GM13976 (cell line): Measurements from ENCODE around the gene HS6ST1.

Experiments
- DNase-seq: peaks from one replicate; pipeline ENCODE4 v3.0.0; 2012; ENCODE audit warnings: low spot score
- in situ Hi-C: fragments of 300-500 bp; cut with MboI; formaldehyde crosslinking; loops from one replicate; pipeline ENCODE4 v1.12.0; 2022; ENCODE audit warnings: low sequenced_read_pairs, mixed read lengths, inconsistent platforms; ENCODE audit not compliant: unreplicated experiment
- TF ChIP-seq, protein P1 (sequence below): IDR thresholded peaks from 2 replicates; pipeline ENCODE4 v1.5.1; 2012; ENCODE audit warnings: borderline replicate concordance, mild to moderate bottlenecking; ENCODE audit not compliant: insufficient read depth; ENCODE audit errors: extremely low read depth, missing control alignments, control extremely low read depth

Gene HS6ST1

DNA sequence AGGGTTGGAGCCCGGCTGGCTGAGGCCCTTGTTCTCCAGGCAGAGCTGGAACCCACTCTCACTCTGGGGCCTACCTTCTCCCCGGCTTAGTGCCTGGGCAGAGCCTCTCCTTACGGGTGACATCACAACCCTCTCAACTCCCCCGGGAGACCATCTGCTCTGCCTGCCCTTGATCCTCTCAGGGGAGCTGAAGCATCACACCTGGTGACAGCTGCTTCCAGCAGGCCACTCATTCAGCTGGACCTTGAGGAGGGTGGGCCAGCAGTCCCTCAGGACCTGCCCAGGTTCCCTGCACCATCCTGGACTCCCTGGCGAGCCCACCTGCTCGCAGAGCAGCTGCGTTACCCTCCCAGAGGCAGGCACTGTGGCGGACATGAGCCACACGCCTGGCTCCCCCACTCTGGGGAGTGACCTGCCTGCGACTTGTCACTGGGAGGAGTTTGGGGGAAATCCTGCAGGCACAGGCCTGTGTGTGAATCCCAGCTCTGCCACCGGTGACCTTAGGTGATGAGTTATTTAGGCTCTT, 13.1 kb downstream of the HS6ST1 start:
- in situ Hi-C loops, result no loop called here
- TF ChIP-seq, protein P1, sequence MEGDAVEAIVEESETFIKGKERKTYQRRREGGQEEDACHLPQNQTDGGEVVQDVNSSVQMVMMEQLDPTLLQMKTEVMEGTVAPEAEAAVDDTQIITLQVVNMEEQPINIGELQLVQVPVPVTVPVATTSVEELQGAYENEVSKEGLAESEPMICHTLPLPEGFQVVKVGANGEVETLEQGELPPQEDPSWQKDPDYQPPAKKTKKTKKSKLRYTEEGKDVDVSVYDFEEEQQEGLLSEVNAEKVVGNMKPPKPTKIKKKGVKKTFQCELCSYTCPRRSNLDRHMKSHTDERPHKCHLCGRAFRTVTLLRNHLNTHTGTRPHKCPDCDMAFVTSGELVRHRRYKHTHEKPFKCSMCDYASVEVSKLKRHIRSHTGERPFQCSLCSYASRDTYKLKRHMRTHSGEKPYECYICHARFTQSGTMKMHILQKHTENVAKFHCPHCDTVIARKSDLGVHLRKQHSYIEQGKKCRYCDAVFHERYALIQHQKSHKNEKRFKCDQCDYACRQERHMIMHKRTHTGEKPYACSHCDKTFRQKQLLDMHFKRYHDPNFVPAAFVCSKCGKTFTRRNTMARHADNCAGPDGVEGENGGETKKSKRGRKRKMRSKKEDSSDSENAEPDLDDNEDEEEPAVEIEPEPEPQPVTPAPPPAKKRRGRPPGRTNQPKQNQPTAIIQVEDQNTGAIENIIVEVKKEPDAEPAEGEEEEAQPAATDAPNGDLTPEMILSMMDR, result no peak
- DNase-seq, result no peak

DNA sequence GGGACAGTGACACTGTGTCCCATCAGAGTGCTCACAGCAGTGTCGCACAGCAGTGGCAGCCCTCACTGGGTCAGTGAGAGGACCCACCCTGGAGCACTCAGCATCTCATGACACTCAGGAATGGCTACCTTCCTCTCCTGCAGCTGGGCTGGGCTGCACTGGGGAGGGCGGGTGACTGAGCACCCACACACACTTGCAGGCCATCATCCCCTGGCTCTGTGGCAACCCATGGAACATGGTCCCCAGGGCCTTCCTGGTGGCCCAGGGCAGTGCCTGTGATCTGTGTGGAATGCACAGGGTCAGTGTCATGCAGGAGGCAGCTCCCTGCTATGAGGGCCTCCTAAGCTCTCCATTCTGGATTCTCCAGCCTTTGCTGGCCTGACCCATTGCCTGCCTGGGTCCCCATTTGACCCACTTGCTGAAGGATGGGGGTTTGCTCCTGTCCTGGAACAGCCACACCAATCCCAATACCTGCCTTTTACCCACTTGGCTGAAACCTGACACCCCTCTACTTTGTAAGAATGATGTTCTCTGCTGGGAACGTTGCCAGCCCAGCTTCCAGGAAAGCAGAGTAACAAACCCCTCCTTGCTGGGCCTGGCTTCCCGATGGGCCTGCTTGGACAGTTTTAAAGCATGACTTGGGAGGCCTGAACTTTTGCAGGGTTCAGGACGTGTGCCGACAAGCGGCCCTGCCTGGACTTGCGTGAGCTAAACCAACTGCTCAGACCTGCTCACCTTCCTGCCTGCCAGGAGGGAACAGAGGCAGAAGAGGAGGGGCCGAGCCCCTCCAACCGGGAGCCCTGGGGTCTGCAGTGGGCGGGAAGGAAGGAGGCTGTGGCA, 13.7 kb downstream of the HS6ST1 start:
- TF ChIP-seq, protein P1, result no peak
- in situ Hi-C loops, result no loop called here
- DNase-seq, result no peak

DNA sequence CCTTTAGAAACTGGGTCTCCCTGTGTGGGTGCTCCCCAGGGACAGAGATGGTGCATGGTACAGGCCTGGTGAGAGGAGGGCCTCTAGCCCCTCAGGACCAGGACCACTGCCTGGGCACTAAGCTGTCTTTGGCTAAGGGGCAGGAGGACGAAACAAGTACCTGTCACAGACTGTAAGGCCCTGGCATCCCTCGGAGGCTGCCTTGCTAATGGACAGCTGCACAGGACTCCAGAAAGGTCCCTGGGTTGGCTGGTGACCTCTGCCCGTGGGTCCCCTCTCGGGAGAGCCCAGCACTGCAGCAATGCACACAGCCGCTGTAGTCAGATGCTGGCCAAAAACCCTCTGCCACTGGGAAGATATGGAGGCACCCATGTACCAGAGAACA, 14.3 kb downstream of the HS6ST1 start:
- no peak for DNase-seq
- TF ChIP-seq, protein P1, result no peak
- in situ Hi-C loops, result no loop called here

DNA sequence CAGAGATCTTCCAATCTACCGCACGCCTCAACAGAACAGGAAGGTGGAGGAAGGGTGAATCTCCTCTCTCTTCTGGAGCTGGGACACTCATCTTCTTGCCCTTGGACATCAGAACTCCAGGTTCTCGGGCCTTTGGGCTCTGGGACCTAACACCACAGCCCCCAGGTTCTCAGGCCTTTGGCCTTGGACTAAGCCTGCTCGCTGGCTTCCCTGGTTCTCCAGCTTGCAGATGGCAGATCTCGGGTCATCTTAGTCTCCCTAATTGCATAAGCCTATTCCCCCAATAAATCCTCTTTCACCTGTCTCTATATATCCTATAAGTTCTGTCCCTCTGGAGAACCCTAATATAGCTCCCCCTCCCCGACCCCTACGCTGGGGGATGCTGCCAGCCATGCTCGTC, 14.8 kb downstream of the HS6ST1 start:
- TF ChIP-seq, protein P1, result no peak
- DNase-seq, result no peak
- in situ Hi-C loops, result no loop called here

DNA sequence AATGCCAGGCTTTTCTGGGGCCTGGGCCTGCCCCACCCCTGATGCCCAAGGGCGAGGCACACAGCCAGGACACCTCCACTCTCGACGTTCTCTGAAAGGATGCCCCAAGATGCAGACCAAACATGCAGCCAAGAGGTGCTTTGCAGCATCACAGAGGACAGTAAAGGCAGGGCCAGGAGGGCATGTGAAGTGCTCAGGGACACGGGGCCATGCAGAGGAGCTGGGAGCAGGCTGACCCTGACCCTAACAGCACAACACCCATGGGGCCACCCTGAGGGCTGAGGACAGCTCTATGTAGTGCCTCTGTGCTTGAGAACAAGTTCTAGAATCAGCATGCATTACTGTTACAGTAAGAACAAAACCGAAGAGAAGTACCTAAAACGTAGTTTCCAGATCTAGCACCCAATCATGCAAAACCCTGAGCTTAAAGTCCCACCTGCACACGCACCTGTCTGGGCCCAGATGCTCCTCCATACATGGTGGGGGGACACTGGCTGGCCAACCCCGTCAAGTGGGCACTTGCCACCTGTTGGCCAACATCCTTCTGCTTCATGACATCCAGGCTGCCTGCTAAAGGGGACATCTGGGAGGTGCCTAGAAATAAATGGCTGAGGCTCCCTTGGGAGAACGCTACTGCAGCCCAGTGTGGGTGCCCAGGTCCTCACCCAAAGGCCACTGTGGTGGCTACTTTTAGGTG, 15.4 kb downstream of the HS6ST1 start:
- DNase-seq, result no peak
- in situ Hi-C loops, result no loop called here
- TF ChIP-seq, protein P1, result no peak

DNA sequence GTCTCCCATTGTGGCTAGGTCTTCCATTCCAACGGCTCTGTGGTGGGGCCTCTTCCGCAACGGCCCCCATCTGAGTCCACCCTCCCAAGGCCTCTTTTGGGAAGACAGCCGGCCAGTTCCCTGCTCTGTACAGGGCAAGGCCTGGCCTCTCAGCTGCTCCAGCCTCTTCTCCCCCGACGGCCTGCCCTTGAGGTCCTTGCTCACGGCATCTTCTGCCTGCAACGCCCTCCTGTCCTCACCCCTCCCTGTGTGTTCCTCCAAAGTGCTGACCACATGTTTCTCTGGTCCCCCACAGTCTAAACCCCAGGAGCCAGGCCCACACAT, 16.0 kb downstream of the HS6ST1 start:
- TF ChIP-seq, protein P1, result no peak
- DNase-seq, result no peak
- in situ Hi-C loops, result no loop called here
